Measurements from ENCODE around the gene ZNF599.

DNA sequence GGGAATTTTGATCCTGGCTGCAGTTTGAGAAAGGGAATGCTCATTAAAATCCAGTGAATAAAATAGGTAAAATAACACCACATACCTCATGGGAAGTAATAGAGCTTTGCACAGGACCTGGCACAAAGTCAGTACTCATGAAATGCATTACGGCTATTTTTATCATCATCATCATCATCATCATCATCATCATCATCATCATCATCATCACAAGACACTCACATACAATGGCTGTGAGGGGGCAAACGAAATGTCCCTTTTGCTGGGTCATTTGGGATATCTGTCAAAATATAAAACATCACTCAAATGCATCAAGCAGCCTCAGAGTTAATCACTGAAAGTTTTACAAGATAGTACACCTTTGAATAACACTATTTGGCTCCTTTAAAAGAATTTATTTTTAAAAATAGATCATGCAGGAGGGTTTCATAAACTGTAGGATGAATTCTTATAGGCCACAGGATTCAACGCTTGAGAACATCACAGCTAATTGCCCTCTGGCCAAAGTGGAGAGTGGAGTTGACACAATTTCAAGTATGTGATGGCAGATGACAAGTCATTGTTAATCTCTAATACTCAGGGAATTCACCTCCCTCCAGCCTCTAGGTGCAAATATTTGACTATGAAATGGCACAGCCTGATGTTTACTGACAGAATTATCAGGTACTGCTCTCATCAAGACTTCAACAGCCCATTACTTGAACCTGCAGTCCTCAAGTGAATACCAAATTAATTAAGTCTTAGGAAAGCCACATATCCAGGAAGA, 14.2 kb upstream of the ZNF599 start:
- TF ChIP-seq CTCF (conservative IDR thresholded peaks at IDR 0.05; ENCODE audit: low read length) (no peak), EZH2phosphoT487 (IDR thresholded peaks at IDR 0.05; ENCODE audit: borderline replicate concordance) (no peak)

Measured in Loucy (cell line).